Uterus (tissue), 4 donors: Measurements from ENCODE around the gene RALGPS1. TPM values are rescaled to one million over a fixed set of nuclear protein-coding genes. Genes with fewer than 3 reads are reported as not detected.

ENCODE experiments used
- DNase-seq, 2 donors: peaks; one replicate each; pipeline ENCODE4 v3.0.0-alpha.2; 2019 to 2020
- H3K27ac ChIP-seq, 2 donors: fragments of 200-600 bp; sonication (generic); 1 replicate in 1 of 2; 2 replicates in 1 of 2; pipeline ENCODE4 v1.5.1; 2016 to 2018
- H3K27me3 ChIP-seq, 2 donors: fragments of 200-600 bp; sonication (generic); one replicate each; pipeline ENCODE4 v1.5.1; 2018 to 2019; ENCODE audit warnings: control low read depth in 1 of 2
- H3K36me3 ChIP-seq, 2 donors: fragments of 200-600 bp; sonication (generic); one replicate each; pipeline ENCODE4 v1.5.1; 2019; ENCODE audit warnings: control low read depth in 1 of 2
- H3K4me1 ChIP-seq, 2 donors: fragments of 200-600 bp; sonication (generic); one replicate each; pipeline ENCODE4 v1.5.1; 2018 to 2019; ENCODE audit warnings: control low read depth in 1 of 2
- H3K4me3 ChIP-seq, 2 donors: fragments of 200-600 bp; sonication (generic); 1 replicate in 1 of 2; 2 replicates in 1 of 2; pipeline ENCODE4 v1.5.1; 2018 to 2019; ENCODE audit warnings: mild to moderate bottlenecking in 1 of 2
- H3K9me3 ChIP-seq, 2 donors: fragments of 200-600 bp; sonication (generic); one replicate each; pipeline ENCODE4 v1.5.1; 2019; ENCODE audit warnings: control low read depth in 1 of 2
- POLR2A ChIP-seq, 2 donors: fragments of 450-650 bp; IDR thresholded peaks; one replicate each; pipeline ENCODE4 v1.6.1; 2016; ENCODE audit warnings: antibody characterized with exemption in 2 of 2, mild to moderate bottlenecking in 1 of 2, moderate library complexity in 1 of 2
- intact Hi-C: fragments of 100-400 bp; cut with DNase I; formaldehyde crosslinking; loops from one replicate; pipeline ENCODE4 v1.15.1; 2023; ENCODE audit warnings: low total_unique reads
- total RNA-seq, 4 donors: library from RNA; depleted of rRNA in 3 of 4; stranded (reverse); fragments of >200 nt in 3 of 4; gene quantifications; one replicate each; pipeline versions ENCODE4 v1.1.0 to v1.2.4, GENCODE V29; 2014 to 2023
- TF ChIP-seq, protein P1 (sequence below), 4 experiments: fragments of 200-600 bp in 2 of 4; fragments of 450-650 bp in 2 of 4; sonication (generic) in 2 of 4; IDR thresholded peaks; one replicate each; pipeline ENCODE4 v1.5.1; 2016 to 2019; ENCODE audit warnings: antibody characterized with exemption in 4 of 4, mild to moderate bottlenecking in 2 of 4, moderate library complexity in 1 of 4
- donor health status: DM: yes; HTN: yes; CAD: no.

Gene RALGPS1
- total RNA-seq, 4 donors from 2014 or later, result 8.5 to 16.7 (median 14.5) TPM

- no peaks in the 10 kb centered on the region for H3K36me3 ChIP-seq
- intact Hi-C loops, result no loop called here
- H3K27me3 ChIP-seq, result no peaks in the 10 kb centered on the region
- no peak overlapping the region for H3K4me3 ChIP-seq
- H3K4me1 ChIP-seq, result no peaks in the 10 kb centered on the region
- TF ChIP-seq, protein P1, sequence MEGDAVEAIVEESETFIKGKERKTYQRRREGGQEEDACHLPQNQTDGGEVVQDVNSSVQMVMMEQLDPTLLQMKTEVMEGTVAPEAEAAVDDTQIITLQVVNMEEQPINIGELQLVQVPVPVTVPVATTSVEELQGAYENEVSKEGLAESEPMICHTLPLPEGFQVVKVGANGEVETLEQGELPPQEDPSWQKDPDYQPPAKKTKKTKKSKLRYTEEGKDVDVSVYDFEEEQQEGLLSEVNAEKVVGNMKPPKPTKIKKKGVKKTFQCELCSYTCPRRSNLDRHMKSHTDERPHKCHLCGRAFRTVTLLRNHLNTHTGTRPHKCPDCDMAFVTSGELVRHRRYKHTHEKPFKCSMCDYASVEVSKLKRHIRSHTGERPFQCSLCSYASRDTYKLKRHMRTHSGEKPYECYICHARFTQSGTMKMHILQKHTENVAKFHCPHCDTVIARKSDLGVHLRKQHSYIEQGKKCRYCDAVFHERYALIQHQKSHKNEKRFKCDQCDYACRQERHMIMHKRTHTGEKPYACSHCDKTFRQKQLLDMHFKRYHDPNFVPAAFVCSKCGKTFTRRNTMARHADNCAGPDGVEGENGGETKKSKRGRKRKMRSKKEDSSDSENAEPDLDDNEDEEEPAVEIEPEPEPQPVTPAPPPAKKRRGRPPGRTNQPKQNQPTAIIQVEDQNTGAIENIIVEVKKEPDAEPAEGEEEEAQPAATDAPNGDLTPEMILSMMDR (IDR thresholded peaks at IDR 0.05), result no peak
- TF ChIP-seq POLR2A (IDR thresholded peaks at IDR 0.05), result no peak
- H3K27ac ChIP-seq, result no peak overlapping the region
- no peaks in the 10 kb centered on the region for H3K9me3 ChIP-seq
- DNase-seq, result no peak
Observed at GRCh38 chr9:126880947-126881332, 33.6 kb upstream of the RALGPS1 start.

- H3K27ac ChIP-seq, result no peak overlapping the region
- no peaks in the 10 kb centered on the region for H3K27me3 ChIP-seq
- intact Hi-C loops, result no loop called here
- no peak for TF ChIP-seq POLR2A (IDR thresholded peaks at IDR 0.05)
- TF ChIP-seq, protein P1 (IDR thresholded peaks at IDR 0.05), result no peak
- H3K9me3 ChIP-seq, result no peaks in the 10 kb centered on the region
- no peaks in the 10 kb centered on the region for H3K36me3 ChIP-seq
- DNase-seq, result no peak
- no peaks in the 10 kb centered on the region for H3K4me1 ChIP-seq
- H3K4me3 ChIP-seq, result no peak overlapping the region
Observed at GRCh38 chr9:126882746-126883145, 31.8 kb upstream of the RALGPS1 start.

DNA sequence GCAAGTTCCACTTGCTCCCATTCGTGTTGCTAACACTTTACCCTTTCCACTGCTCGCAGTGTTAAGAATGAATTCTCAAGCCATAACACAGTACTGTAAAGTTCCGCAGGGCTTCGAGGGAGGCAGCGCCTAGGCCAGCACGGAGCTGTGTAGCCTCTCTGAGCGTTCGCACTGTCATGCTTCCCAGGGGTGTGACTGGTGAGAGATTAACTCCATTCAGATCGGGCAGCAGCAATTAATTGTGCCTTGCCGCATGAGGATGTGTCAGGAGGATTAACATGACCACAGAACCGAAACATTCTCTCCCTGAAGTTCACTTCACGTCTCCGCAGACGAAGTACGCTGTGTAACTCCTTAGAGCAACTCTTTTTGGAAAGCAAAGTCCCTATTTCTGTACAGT lies 30.9 kb upstream of the RALGPS1 start:
- Histone ChIP-seq H3K36me3 (no peaks in the 10 kb centered on the region), H3K4me1 (no peaks in the 10 kb centered on the region), H3K4me3 (no peak overlapping the region), H3K9me3 (no peaks in the 10 kb centered on the region), H3K27me3 (no peaks in the 10 kb centered on the region), H3K27ac (no peak overlapping the region)
- DNase-seq, result no peak
- TF ChIP-seq POLR2A (IDR thresholded peaks at IDR 0.05), result no peak
- TF ChIP-seq, protein P1 (IDR thresholded peaks at IDR 0.05), result no peak
- intact Hi-C loops, result no loop called here

GRCh38 chr9:126885131-126885641 lies 29.4 kb upstream of the RALGPS1 start:
- no peak overlapping the region for H3K27ac ChIP-seq

GRCh38 chr9:126886034-126886822 lies 28.4 kb upstream of the RALGPS1 start:
- Histone ChIP-seq H3K27ac (no peak overlapping the region), H3K36me3 (no peaks in the 10 kb centered on the region), H3K4me3 (no peak overlapping the region), H3K27me3 (no peaks in the 10 kb centered on the region), H3K9me3 (no peaks in the 10 kb centered on the region), H3K4me1 (no peaks in the 10 kb centered on the region)
- intact Hi-C loops, result no loop called here
- TF ChIP-seq, protein P1 (IDR thresholded peaks at IDR 0.05), result no peak
- no peak for TF ChIP-seq POLR2A (IDR thresholded peaks at IDR 0.05)
- no peak for DNase-seq

More at GRCh38 chr9:126885131-126885641, 29.4 kb upstream of the RALGPS1 start:
- no peak for DNase-seq
- Histone ChIP-seq H3K36me3 (no peaks in the 10 kb centered on the region), H3K9me3 (no peaks in the 10 kb centered on the region), H3K4me3 (no peak overlapping the region), H3K4me1 (no peaks in the 10 kb centered on the region), H3K27me3 (no peaks in the 10 kb centered on the region)
- intact Hi-C loops, result no loop called here
- TF ChIP-seq, protein P1 (IDR thresholded peaks at IDR 0.05), result no peak
- TF ChIP-seq POLR2A (IDR thresholded peaks at IDR 0.05), result no peak
